ENCODE results near the gene DUOX1.

Gene DUOX1

DNA sequence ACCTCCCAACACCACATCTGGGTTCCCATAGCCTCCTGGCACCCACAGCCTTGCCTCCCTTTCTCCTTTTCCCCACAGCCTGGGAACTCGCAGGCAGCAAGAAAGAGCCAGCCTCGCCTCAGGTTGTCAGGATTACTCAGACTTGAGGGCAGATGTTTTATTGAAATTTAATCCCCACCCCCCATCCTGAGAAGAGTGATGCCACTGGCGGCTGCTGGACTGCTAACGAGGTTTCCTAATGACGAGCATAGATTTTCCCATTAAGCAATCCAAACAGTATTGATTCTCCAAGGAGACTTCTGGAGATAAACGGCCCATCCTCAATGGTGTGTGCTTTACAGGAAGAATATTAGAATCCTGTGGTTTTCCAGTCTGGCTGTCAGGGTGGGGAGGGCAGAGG is 44.3 kb downstream of the DUOX1 start:
- H2BK120ac ChIP-seq (ENCODE audit: insufficient read depth, low read length, poor library complexity): no peak overlapping the region
- no peak overlapping the region for H4K12ac ChIP-seq (ENCODE audit: low read depth, low read length)
- H3K4me3 ChIP-seq (ENCODE audit: low read depth, low read length): no peak overlapping the region
- no peaks in the 10 kb centered on the region for H3K27me3 ChIP-seq (ENCODE audit: insufficient read depth, low read length)
- no peak overlapping the region for H4K91ac ChIP-seq (ENCODE audit: low read depth, low read length)
- WGBS (ENCODE audit: extremely low coverage, insufficient coverage, insufficient read length): no CpG with 5 or more reads among the region's 6 CpGs
- no peaks in the 10 kb centered on the region for H3K79me1 ChIP-seq (ENCODE audit: low read length)
- peaks cover 8 to 9% of the 10 kb centered on the region in 2 experiments for H3K36me3 ChIP-seq (ENCODE audit: control insufficient read depth in 1 of 2, insufficient read depth in 2 of 2, low read length in 2 of 2)
- H3K79me2 ChIP-seq (ENCODE audit: control insufficient read depth, insufficient read depth, low read length, poor library complexity): no peaks in the 10 kb centered on the region
- no peaks in the 10 kb centered on the region for H3K4me1 ChIP-seq (ENCODE audit: control insufficient read depth in 1 of 2, insufficient read depth in 2 of 2, low read length in 2 of 2)
- no peak overlapping the region for H2AFZ ChIP-seq (ENCODE audit: insufficient read depth, low read length, poor library complexity)
- H3K9me3 ChIP-seq (ENCODE audit: insufficient read depth, low read depth, low read length): no peaks in the 10 kb centered on the region
- no peak overlapping the region for H3K27ac ChIP-seq (ENCODE audit: low read depth, low read length)
- H2BK5ac ChIP-seq (ENCODE audit: low read depth, low read length, poor library complexity): no peak overlapping the region
- H4K8ac ChIP-seq (ENCODE audit: low read depth, low read length): no peak overlapping the region
- no peak overlapping the region for H3K4ac ChIP-seq (ENCODE audit: low read depth, low read length)
- H3K14ac ChIP-seq (ENCODE audit: low read length): no peak overlapping the region
- no peak overlapping the region for H3K18ac ChIP-seq (ENCODE audit: low read length)
- no peak overlapping the region for H3K23ac ChIP-seq (ENCODE audit: low read length)
- no peak overlapping the region for H2AK5ac ChIP-seq (ENCODE audit: low read length)
- H2BK12ac ChIP-seq (ENCODE audit: low read length): no peak overlapping the region
- no peak overlapping the region for H3K4me2 ChIP-seq (ENCODE audit: low read length)
- no peak for DNase-seq
- no peak overlapping the region for H3K9ac ChIP-seq (ENCODE audit: low read length)

DNA sequence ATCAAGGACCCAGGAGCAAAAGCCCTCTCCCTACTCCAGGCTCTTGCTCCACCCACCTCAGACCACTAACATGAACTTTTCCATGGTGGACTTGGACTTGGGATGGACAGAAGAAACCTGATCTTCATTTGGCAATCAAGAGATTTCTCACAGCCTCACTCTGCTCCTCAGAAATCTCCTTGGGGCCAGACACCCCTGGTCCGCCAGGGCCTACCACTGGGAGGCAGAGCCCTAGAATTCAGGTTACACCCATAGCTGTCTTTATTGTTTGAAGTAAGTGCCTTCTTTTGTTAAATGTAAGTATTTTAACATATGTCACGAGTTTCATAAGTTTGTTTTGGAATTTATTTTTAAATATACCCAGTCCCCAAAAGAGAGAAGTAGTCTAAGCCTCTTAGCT is 44.8 kb downstream of the DUOX1 start:
- Histone ChIP-seq H4K91ac (ENCODE audit: low read depth, low read length) (no peak overlapping the region), H3K4me3 (ENCODE audit: low read depth, low read length) (no peak overlapping the region), H3K79me2 (ENCODE audit: control insufficient read depth, insufficient read depth, low read length, poor library complexity) (no peaks in the 10 kb centered on the region), H2AK5ac (ENCODE audit: low read length) (no peak overlapping the region), H2BK5ac (ENCODE audit: low read depth, low read length, poor library complexity) (no peak overlapping the region), H3K4me2 (ENCODE audit: low read length) (no peak overlapping the region), H2BK120ac (ENCODE audit: insufficient read depth, low read length, poor library complexity) (no peak overlapping the region), H3K14ac (ENCODE audit: low read length) (no peak overlapping the region), H3K36me3 (ENCODE audit: control insufficient read depth in 1 of 2, insufficient read depth in 2 of 2, low read length in 2 of 2) (peaks cover 8 to 9% of the 10 kb centered on the region in 2 experiments), H3K79me1 (ENCODE audit: low read length) (no peaks in the 10 kb centered on the region), H3K23ac (ENCODE audit: low read length) (no peak overlapping the region), H3K27ac (ENCODE audit: low read depth, low read length) (no peak overlapping the region), H3K9ac (ENCODE audit: low read length) (no peak overlapping the region), H3K9me3 (ENCODE audit: insufficient read depth, low read depth, low read length) (no peaks in the 10 kb centered on the region), H4K12ac (ENCODE audit: low read depth, low read length) (no peak overlapping the region), H3K18ac (ENCODE audit: low read length) (no peak overlapping the region), H2BK12ac (ENCODE audit: low read length) (no peak overlapping the region), H3K4ac (ENCODE audit: low read depth, low read length) (no peak overlapping the region), H2AFZ (ENCODE audit: insufficient read depth, low read length, poor library complexity) (no peak overlapping the region), H4K8ac (ENCODE audit: low read depth, low read length) (no peak overlapping the region), H3K27me3 (ENCODE audit: insufficient read depth, low read length) (no peaks in the 10 kb centered on the region), H3K4me1 (ENCODE audit: control insufficient read depth in 1 of 2, insufficient read depth in 2 of 2, low read length in 2 of 2) (no peaks in the 10 kb centered on the region)
- no CpG with 5 or more reads among the region's 2 CpGs for WGBS (ENCODE audit: extremely low coverage, insufficient coverage, insufficient read length)
- no peak for DNase-seq

DNA sequence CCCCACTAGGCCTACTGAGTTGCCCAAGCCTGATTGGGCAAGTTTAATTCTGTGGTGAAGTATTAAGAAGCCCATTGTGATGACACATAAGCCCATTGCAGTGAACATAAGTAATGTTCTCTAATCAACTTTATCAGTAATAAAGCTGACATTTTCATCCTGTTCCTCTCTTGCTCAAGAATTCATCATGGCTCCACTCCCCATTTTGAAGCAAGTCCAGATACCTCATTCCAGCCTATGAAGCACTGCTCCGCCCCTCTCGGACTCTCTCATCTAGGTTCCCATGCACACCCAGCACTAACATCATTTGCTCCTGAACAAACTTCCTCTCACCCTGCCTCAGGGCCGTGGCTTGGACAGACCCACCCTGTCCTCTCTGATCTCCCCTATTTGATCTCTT is 47.5 kb downstream of the DUOX1 start:
- Histone ChIP-seq H3K9me3 (ENCODE audit: insufficient read depth, low read depth, low read length) (peaks cover 3% of the 10 kb centered on the region), H3K4me1 (ENCODE audit: control insufficient read depth in 1 of 2, insufficient read depth in 2 of 2, low read length in 2 of 2) (no peaks in the 10 kb centered on the region), H2AK5ac (ENCODE audit: low read length) (no peak overlapping the region), H4K8ac (ENCODE audit: low read depth, low read length) (no peak overlapping the region), H3K4ac (ENCODE audit: low read depth, low read length) (no peak overlapping the region), H2BK120ac (ENCODE audit: insufficient read depth, low read length, poor library complexity) (no peak overlapping the region), H3K18ac (ENCODE audit: low read length) (no peak overlapping the region), H4K91ac (ENCODE audit: low read depth, low read length) (no peak overlapping the region), H2BK12ac (ENCODE audit: low read length) (no peak overlapping the region), H3K27ac (ENCODE audit: low read depth, low read length) (no peak overlapping the region), H3K27me3 (ENCODE audit: insufficient read depth, low read length) (no peaks in the 10 kb centered on the region), H3K14ac (ENCODE audit: low read length) (no peak overlapping the region), H3K79me1 (ENCODE audit: low read length) (no peaks in the 10 kb centered on the region), H3K4me2 (ENCODE audit: low read length) (no peak overlapping the region), H2BK5ac (ENCODE audit: low read depth, low read length, poor library complexity) (no peak overlapping the region), H3K9ac (ENCODE audit: low read length) (no peak overlapping the region), H3K79me2 (ENCODE audit: control insufficient read depth, insufficient read depth, low read length, poor library complexity) (no peaks in the 10 kb centered on the region), H4K12ac (ENCODE audit: low read depth, low read length) (no peak overlapping the region), H3K23ac (ENCODE audit: low read length) (no peak overlapping the region), H3K36me3 (ENCODE audit: control insufficient read depth in 1 of 2, insufficient read depth in 2 of 2, low read length in 2 of 2) (peaks cover 4 to 6% of the 10 kb centered on the region in 2 experiments), H3K4me3 (ENCODE audit: low read depth, low read length) (no peak overlapping the region), H2AFZ (ENCODE audit: insufficient read depth, low read length, poor library complexity) (no peak overlapping the region)
- WGBS (ENCODE audit: extremely low coverage, insufficient coverage, insufficient read length): no CpG with 5 or more reads among the region's 3 CpGs
- DNase-seq: no peak

DNA sequence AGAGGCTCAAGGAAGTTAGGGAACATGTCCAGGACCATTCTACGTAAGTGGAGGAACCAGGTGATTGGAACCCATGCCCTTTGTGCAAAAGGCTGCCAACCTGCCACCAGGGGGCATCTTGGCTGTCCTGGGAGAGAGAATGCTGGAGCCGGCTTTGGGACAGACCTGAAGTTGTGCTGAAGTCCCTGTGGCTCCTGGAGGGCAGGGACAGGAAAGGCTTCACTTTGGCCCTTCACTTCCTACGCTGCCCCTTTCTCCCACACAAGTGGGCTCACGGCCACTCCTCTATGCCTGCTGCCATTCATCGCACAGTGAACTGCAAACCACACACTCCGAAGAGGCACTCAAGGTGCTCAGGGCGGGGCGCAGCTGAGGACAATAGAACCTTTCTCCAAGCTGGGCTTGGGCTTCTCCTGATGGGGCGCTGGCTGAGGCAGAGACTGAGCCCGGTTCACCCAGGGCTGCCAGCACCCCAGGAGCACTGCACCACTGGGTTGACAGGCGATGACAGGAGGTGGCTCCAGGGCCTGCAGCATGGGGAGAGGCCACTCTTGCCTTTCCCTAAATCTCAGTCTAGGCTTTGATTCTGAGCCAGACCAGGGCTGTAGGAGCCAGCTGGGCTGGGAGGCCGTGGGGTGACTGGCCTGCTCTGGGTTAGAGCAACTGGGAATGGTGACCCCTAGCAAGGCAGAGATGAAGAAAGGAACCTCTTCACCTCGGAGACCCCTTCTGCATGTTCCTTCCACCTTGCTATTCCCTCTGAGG is 49.6 kb downstream of the DUOX1 start:
- Histone ChIP-seq H2BK5ac (ENCODE audit: low read depth, low read length, poor library complexity) (no peak overlapping the region), H3K79me1 (ENCODE audit: low read length) (no peaks in the 10 kb centered on the region), H3K9ac (ENCODE audit: low read length) (no peak overlapping the region), H3K4me1 (ENCODE audit: control insufficient read depth in 1 of 2, insufficient read depth in 2 of 2, low read length in 2 of 2) (no peaks in the 10 kb centered on the region), H3K27ac (ENCODE audit: low read depth, low read length) (no peak overlapping the region), H3K79me2 (ENCODE audit: control insufficient read depth, insufficient read depth, low read length, poor library complexity) (no peaks in the 10 kb centered on the region), H3K23ac (ENCODE audit: low read length) (no peak overlapping the region), H4K12ac (ENCODE audit: low read depth, low read length) (no peak overlapping the region), H2BK12ac (ENCODE audit: low read length) (no peak overlapping the region), H3K36me3 (ENCODE audit: control insufficient read depth in 1 of 2, insufficient read depth in 2 of 2, low read length in 2 of 2) (peaks cover 4 to 6% of the 10 kb centered on the region in 2 experiments), H4K8ac (ENCODE audit: low read depth, low read length) (no peak overlapping the region), H3K4me2 (ENCODE audit: low read length) (no peak overlapping the region), H3K4ac (ENCODE audit: low read depth, low read length) (no peak overlapping the region), H3K18ac (ENCODE audit: low read length) (no peak overlapping the region), H3K27me3 (ENCODE audit: insufficient read depth, low read length) (no peaks in the 10 kb centered on the region), H2AFZ (ENCODE audit: insufficient read depth, low read length, poor library complexity) (no peak overlapping the region), H3K9me3 (ENCODE audit: insufficient read depth, low read depth, low read length) (peaks cover 3% of the 10 kb centered on the region), H2BK120ac (ENCODE audit: insufficient read depth, low read length, poor library complexity) (no peak overlapping the region), H2AK5ac (ENCODE audit: low read length) (no peak overlapping the region), H4K91ac (ENCODE audit: low read depth, low read length) (no peak overlapping the region), H3K4me3 (ENCODE audit: low read depth, low read length) (no peak overlapping the region), H3K14ac (ENCODE audit: low read length) (no peak overlapping the region)
- DNase-seq: peak; percentile 47 to 64
- no CpG with 5 or more reads among the region's 13 CpGs for WGBS (ENCODE audit: extremely low coverage, insufficient coverage, insufficient read length)

Data from trophoblast cell (in vitro differentiated cells and primary cell).